SH-SY5Y (cell line): ENCODE results near the gene EPHA6.

Experiments used
- GATA2 ChIP-seq: IDR thresholded peaks from 2 replicates; pipeline ENCODE4 v1.6.1; 2011; ENCODE audit warnings: mild to moderate bottlenecking, low read depth, low read length
- GATA3 ChIP-seq: IDR thresholded peaks from 2 replicates; pipeline ENCODE4 v1.6.1; 2011; ENCODE audit warnings: low read depth, mild to moderate bottlenecking, low read length, moderate library complexity

- no peak for TF ChIP-seq GATA2
- no peak for TF ChIP-seq GATA3
Observed at GRCh38 chr3:97228966-97229365, 414.6 kb downstream of the EPHA6 start.
